Right lobe of liver (tissue), 6 donors: Measurements from ENCODE around the gene CD2AP. TPM values are rescaled to one million over a fixed set of nuclear protein-coding genes. Genes with fewer than 3 reads are reported as not detected.

ENCODE experiments used
- ATAC-seq, 4 donors: fragments of 200-7000 bp; cut with Tn5 transposase; one replicate each; pipeline ENCODE4 v1.9.1; 2020; ENCODE audit warnings: mild to moderate bottlenecking in 4 of 4, moderate library complexity in 4 of 4
- DNase-seq, 3 donors: peaks; one replicate each; pipeline ENCODE4 v3.0.0-alpha.2; 2020
- H3K27ac ChIP-seq, 3 donors: fragments of 200-600 bp; one replicate each; pipeline ENCODE4 v1.8.0; 2022
- H3K27me3 ChIP-seq, 2 donors: fragments of 200-600 bp; one replicate each; pipeline ENCODE4 v1.8.0; 2022
- H3K36me3 ChIP-seq, 4 donors: fragments of 200-600 bp; sonication (generic) in 1 of 4; one replicate each; pipeline versions ENCODE4 v1.5.1 to v1.8.0; 2017 to 2022; ENCODE audit warnings: control low read depth in 1 of 4
- H3K4me1 ChIP-seq, 4 donors: fragments of 200-600 bp; sonication (generic) in 1 of 4; one replicate each; pipeline versions ENCODE4 v1.5.1 to v1.8.0; 2017 to 2022; ENCODE audit warnings: control low read depth in 1 of 4
- H3K4me3 ChIP-seq, 3 donors: fragments of 200-600 bp; one replicate each; pipeline ENCODE4 v1.8.0; 2022
- H3K9me3 ChIP-seq, 4 donors: fragments of 200-600 bp; sonication (generic) in 1 of 4; one replicate each; pipeline versions ENCODE4 v1.5.1 to v1.8.0; 2017 to 2022; ENCODE audit warnings: control low read depth in 1 of 4
- CTCF ChIP-seq, 4 donors: fragments of 200-600 bp in 3 of 4; fragments of 450-650 bp in 1 of 4; IDR thresholded peaks; one replicate each; pipeline versions ENCODE4 v1.5.1 to v1.8.0; 2016 to 2022; ENCODE audit warnings: antibody characterized with exemption in 4 of 4, mild to moderate bottlenecking in 2 of 4
- POLR2A ChIP-seq: fragments of 450-650 bp; IDR thresholded peaks from one replicate; pipeline ENCODE4 v1.6.1; 2017; ENCODE audit warnings: antibody characterized with exemption, mild to moderate bottlenecking
- WGBS: methylation state at CpG from one replicate; pipeline ENCODE4 v1.1.6; 2018; ENCODE audit warnings: low coverage, low lambda C conversion rate; ENCODE audit not compliant: insufficient coverage; ENCODE audit errors: missing lambda C conversion rate; 5-methylcytosine and 5-hydroxymethylcytosine counted together
- intact Hi-C, 2 donors: fragments of 100-400 bp; cut with DNase I; formaldehyde crosslinking; loops; one replicate each; pipeline versions ENCODE4 v1.11.2 to v1.14.1; 2022
- total RNA-seq, 6 experiments: library from RNA; depleted of rRNA in 2 of 6; stranded (reverse); fragments of >200 nt in 2 of 6; fragmentation: NEBNext Ultra II Directional in 3 of 6; extraction: Animal tissue kit (Norgen Biotek cat#: 25700) in 3 of 6; gene quantifications; one replicate each; pipeline versions ENCODE4 v1.1.0 to v1.2.4, GENCODE V29; 2016 to 2023
- donor health status: DM: no; HTN: yes; CAD: no.
- donor health status: DM: no; HTN: no; CAD: no.
- donor health status: DM: no; HTN: no; CAD: no.
- donor health status: DM: no; HTN: yes; CAD: no.
- donor health status: DM: no; HTN: yes; CAD: no.

CD2AP gene
- total RNA-seq, 6 experiments from 2014 or later: 12.0 to 24.8 (median 15.1) TPM

- Histone ChIP-seq H3K9me3 (no peaks in the 10 kb centered on the region), H3K36me3 (peaks cover 0 to 4% (median 0%) of the 10 kb centered on the region in 4 donors), H3K4me1 (no peaks in the 10 kb centered on the region), H3K27ac (no peak overlapping the region), H3K27me3 (no peaks in the 10 kb centered on the region), H3K4me3 (no peak overlapping the region)
- ATAC-seq (no peak), DNase-seq (no peak)
- intact Hi-C loops: no loop called here
- no peak for TF ChIP-seq CTCF (IDR thresholded peaks at IDR 0.05)
- no peak for TF ChIP-seq POLR2A
Measured at GRCh38 chr6:47587493-47587892, 109.9 kb downstream of the CD2AP start.

- intact Hi-C loops: no loop called here
- 89% methylated on average over 3 of the region's 3 CpGs for WGBS
- no peak overlapping the region for H3K27ac ChIP-seq
- DNase-seq (no peak), ATAC-seq (no peak)
- H3K36me3 ChIP-seq: peaks cover 0 to 15% (median 5%) of the 10 kb centered on the region in 4 donors
- no peaks in the 10 kb centered on the region for H3K27me3 ChIP-seq
- H3K9me3 ChIP-seq: no peaks in the 10 kb centered on the region
- no peak overlapping the region for H3K4me3 ChIP-seq
- TF ChIP-seq POLR2A (no peak), CTCF (IDR thresholded peaks at IDR 0.05) (no peak)
- no peaks in the 10 kb centered on the region for H3K4me1 ChIP-seq
Measured at GRCh38 chr6:47592131-47592840, 114.7 kb downstream of the CD2AP start.

- Histone ChIP-seq H3K27ac (no peak overlapping the region), H3K4me1 (no peaks in the 10 kb centered on the region), H3K36me3 (peaks cover 0 to 15% (median 6%) of the 10 kb centered on the region in 4 donors), H3K4me3 (no peak overlapping the region), H3K9me3 (no peaks in the 10 kb centered on the region), H3K27me3 (no peaks in the 10 kb centered on the region)
- DNase-seq (no peak), ATAC-seq (no peak)
- TF ChIP-seq POLR2A: no peak
- TF ChIP-seq CTCF (IDR thresholded peaks at IDR 0.05): no peak
- intact Hi-C loops: no loop called here
- 91% methylated on average over 3 of the region's 3 CpGs for WGBS
Measured at GRCh38 chr6:47593979-47594378, 116.4 kb downstream of the CD2AP start.

GRCh38 chr6:47595785-47596184 is 118.2 kb downstream of the CD2AP start:
- no peak overlapping the region for H3K4me3 ChIP-seq
- ATAC-seq (no peak), DNase-seq (no peak)
- H3K27ac ChIP-seq: no peak overlapping the region
- no peaks in the 10 kb centered on the region for H3K4me1 ChIP-seq
- H3K36me3 ChIP-seq: peaks cover 3 to 15% (median 6%) of the 10 kb centered on the region in 4 donors
- intact Hi-C loops: no loop called here
- TF ChIP-seq POLR2A (no peak), CTCF (IDR thresholded peaks at IDR 0.05) (no peak)
- WGBS: 90% methylated on average over 1 of the region's 1 CpG
- H3K9me3 ChIP-seq: no peaks in the 10 kb centered on the region
- no peaks in the 10 kb centered on the region for H3K27me3 ChIP-seq
